HepG2 (cell line): ENCODE results near the gene ZNRF3. TPM values are rescaled to one million over a fixed set of nuclear protein-coding genes. Genes with fewer than 3 reads are reported as not detected.
A peak's percentile ranks its signal among the peaks of the same experiment; 100 is the strongest.

Source experiments
- ATRX ChIP-seq: sonication (generic); formaldehyde crosslinking; IDR thresholded peaks from 2 replicates; pipeline ENCODE4 v1.4.0; 2020; ENCODE audit warnings: missing genetic modification reagents, borderline replicate concordance
- EP300 ChIP-seq, 3 experiments: sonication (generic) in 1 of 3; formaldehyde crosslinking in 1 of 3; IDR thresholded peaks; 2 replicates each; pipeline versions ENCODE4 v1.5.1 to v1.6.1; 2011 to 2020; ENCODE audit warnings: low read depth in 2 of 3, low read length in 2 of 3, borderline replicate concordance in 1 of 3, improper control_type of control experiment in 1 of 3, mild to moderate bottlenecking in 1 of 3, missing genetic modification reagents in 1 of 3, moderate library complexity in 1 of 3
- FOXC1 ChIP-seq: sonication (generic); formaldehyde crosslinking; IDR thresholded peaks from 2 replicates; pipeline ENCODE4 v1.8.0; 2022; ENCODE audit warnings: mild to moderate bottlenecking, missing genetic modification reagents, borderline replicate concordance
- ISL2 ChIP-seq: sonication (generic); formaldehyde crosslinking; IDR thresholded peaks from 2 replicates; pipeline ENCODE4 v1.5.0; 2020; ENCODE audit warnings: missing genetic modification reagents
- KDM5A ChIP-seq: fragments of 200-600 bp; sonication (generic); IDR thresholded peaks from 2 replicates; pipeline ENCODE4 v1.7.0; 2018; ENCODE audit warnings: antibody characterized with exemption, mild to moderate bottlenecking, low read length, borderline replicate concordance
- MATR3 ChIP-seq: sonication (generic); formaldehyde crosslinking; IDR thresholded peaks from 2 replicates; pipeline ENCODE4 v1.4.0; 2020; ENCODE audit warnings: missing genetic modification reagents
- POGZ ChIP-seq: sonication (generic); formaldehyde crosslinking; IDR thresholded peaks from 2 replicates; pipeline ENCODE4 v1.4.0; 2020; ENCODE audit warnings: mild to moderate bottlenecking, missing genetic modification reagents
- SAP130 ChIP-seq: IDR thresholded peaks from 2 replicates; pipeline ENCODE4 v1.6.1; 2016; ENCODE audit warnings: low read depth
- SMAD9 ChIP-seq: sonication (generic); formaldehyde crosslinking; IDR thresholded peaks from 2 replicates; pipeline ENCODE4 v1.5.1; 2020; ENCODE audit warnings: mild to moderate bottlenecking, missing genetic modification reagents
- TCF7L2 ChIP-seq: IDR thresholded peaks from 2 replicates; pipeline ENCODE4 v1.6.1; 2011; ENCODE audit warnings: mild to moderate bottlenecking, low read depth, low read length, moderate library complexity
- ZBTB1 ChIP-seq: sonication (generic); formaldehyde crosslinking; IDR thresholded peaks from 2 replicates; pipeline ENCODE4 v1.4.0; 2020; ENCODE audit warnings: missing genetic modification reagents, borderline replicate concordance
- ZNF317 ChIP-seq: sonication (generic); formaldehyde crosslinking; IDR thresholded peaks from 2 replicates; pipeline ENCODE4 v1.5.0; 2020; ENCODE audit warnings: mild to moderate bottlenecking, missing genetic modification reagents
- ZNF639 ChIP-seq: conservative IDR thresholded peaks from 2 replicates; pipeline ENCODE4 v1.6.1; 2018; ENCODE audit warnings: missing genetic modification reagents
- ZNF713 ChIP-seq: sonication (generic); formaldehyde crosslinking; IDR thresholded peaks from 2 replicates; pipeline ENCODE4 v1.4.0; 2020; ENCODE audit warnings: mild to moderate bottlenecking, missing genetic modification reagents
- ZSCAN31 ChIP-seq: sonication (generic); formaldehyde crosslinking; IDR thresholded peaks from 2 replicates; pipeline ENCODE4 v1.5.0; 2020; ENCODE audit warnings: low read depth, mild to moderate bottlenecking, missing genetic modification reagents
- polyA plus RNA-seq, 8 experiments: library from polyadenylated mRNA; depleted of rRNA in 3 of 8; stranded (reverse) in 7 of 8; unstranded in 1 of 8; fragments of >200 nt; fragmentation: Illumina TruSeq in 4 of 8; extraction: Trizol in 4 of 8; gene quantifications; 2 replicates each; pipeline versions ENCODE4 v1.2.1 to v1.2.3, GENCODE V29; 2011 to 2016; ENCODE audit warnings: low read depth in 4 of 8, missing spikeins in 1 of 8, mixed read lengths in 1 of 8; ENCODE audit not compliant: insufficient read depth in 1 of 8
- total RNA-seq, 5 experiments: library from RNA; depleted of rRNA; stranded (reverse); fragments of >200 nt; fragmentation: Illumina TruSeq; extraction: Trizol; gene quantifications; 2 replicates each; pipeline ENCODE4 v1.2.3, GENCODE V29; 2016; ENCODE audit warnings: low read depth in 1 of 5
- TF ChIP-seq, protein P1 (sequence below): sonication (generic); formaldehyde crosslinking; IDR thresholded peaks from 2 replicates; pipeline ENCODE4 v1.4.0; 2020; ENCODE audit warnings: mild to moderate bottlenecking, missing genetic modification reagents, borderline replicate concordance
- TF ChIP-seq, protein P2 (sequence below): sonication (generic); formaldehyde crosslinking; IDR thresholded peaks from 2 replicates; pipeline ENCODE4 v1.4.0; 2020; ENCODE audit warnings: missing genetic modification reagents, borderline replicate concordance
- TF ChIP-seq, protein P3 (sequence below): IDR thresholded peaks from 2 replicates; pipeline ENCODE4 v1.6.1; 2016; ENCODE audit warnings: low read depth, control low read depth

Gene ZNRF3
- total and polyA plus RNA-seq, 2 of the 13 experiments (the other 11 are each of a cell fraction or from before 2014, with no cell fraction given): 20.3 to 36.7 TPM

GRCh38 chr22:29004647-29005371 is 121.4 kb downstream of the ZNRF3 start (continued):
- TF ChIP-seq, protein P1, sequence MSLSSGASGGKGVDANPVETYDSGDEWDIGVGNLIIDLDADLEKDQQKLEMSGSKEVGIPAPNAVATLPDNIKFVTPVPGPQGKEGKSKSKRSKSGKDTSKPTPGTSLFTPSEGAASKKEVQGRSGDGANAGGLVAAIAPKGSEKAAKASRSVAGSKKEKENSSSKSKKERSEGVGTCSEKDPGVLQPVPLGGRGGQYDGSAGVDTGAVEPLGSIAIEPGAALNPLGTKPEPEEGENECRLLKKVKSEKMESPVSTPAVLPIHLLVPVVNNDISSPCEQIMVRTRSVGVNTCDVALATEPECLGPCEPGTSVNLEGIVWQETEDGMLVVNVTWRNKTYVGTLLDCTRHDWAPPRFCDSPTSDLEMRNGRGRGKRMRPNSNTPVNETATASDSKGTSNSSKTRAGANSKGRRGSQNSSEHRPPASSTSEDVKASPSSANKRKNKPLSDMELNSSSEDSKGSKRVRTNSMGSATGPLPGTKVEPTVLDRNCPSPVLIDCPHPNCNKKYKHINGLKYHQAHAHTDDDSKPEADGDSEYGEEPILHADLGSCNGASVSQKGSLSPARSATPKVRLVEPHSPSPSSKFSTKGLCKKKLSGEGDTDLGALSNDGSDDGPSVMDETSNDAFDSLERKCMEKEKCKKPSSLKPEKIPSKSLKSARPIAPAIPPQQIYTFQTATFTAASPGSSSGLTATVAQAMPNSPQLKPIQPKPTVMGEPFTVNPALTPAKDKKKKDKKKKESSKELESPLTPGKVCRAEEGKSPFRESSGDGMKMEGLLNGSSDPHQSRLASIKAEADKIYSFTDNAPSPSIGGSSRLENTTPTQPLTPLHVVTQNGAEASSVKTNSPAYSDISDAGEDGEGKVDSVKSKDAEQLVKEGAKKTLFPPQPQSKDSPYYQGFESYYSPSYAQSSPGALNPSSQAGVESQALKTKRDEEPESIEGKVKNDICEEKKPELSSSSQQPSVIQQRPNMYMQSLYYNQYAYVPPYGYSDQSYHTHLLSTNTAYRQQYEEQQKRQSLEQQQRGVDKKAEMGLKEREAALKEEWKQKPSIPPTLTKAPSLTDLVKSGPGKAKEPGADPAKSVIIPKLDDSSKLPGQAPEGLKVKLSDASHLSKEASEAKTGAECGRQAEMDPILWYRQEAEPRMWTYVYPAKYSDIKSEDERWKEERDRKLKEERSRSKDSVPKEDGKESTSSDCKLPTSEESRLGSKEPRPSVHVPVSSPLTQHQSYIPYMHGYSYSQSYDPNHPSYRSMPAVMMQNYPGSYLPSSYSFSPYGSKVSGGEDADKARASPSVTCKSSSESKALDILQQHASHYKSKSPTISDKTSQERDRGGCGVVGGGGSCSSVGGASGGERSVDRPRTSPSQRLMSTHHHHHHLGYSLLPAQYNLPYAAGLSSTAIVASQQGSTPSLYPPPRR: peak; percentile 82; the same call in 1 of the 2 replicates
- TF ChIP-seq ZNF639 (no peak; the same call in 1 of the 2 replicates), POGZ (CRISPR knock-in tag) (0 out of 2 replicates have a peak, but pooled peaks have one; percentile 13), SMAD9 (CRISPR knock-in tag) (no peak), MATR3 (CRISPR knock-in tag) (no peak), ZNF317 (0 out of 2 replicates have a peak, but pooled peaks have one; percentile 19), ISL2 (CRISPR knock-in tag) (peak; percentile 74), KDM5A (no peak), FOXC1 (CRISPR knock-in tag) (no peak), TCF7L2 (peak; percentile 72), ZSCAN31 (CRISPR knock-in tag) (no peak), SAP130 (CRISPR knock-in tag) (peak; percentile 98), ATRX (CRISPR knock-in tag) (no peak), ZBTB1 (CRISPR knock-in tag) (no peak), EP300 (IDR thresholded peaks at IDR 0.05; ENCODE audit: low read depth in 2 of 2, low read length in 2 of 2) (peak in 1 of 2 experiments; percentile 71; a peak in 2 of 4 replicates), EP300 (CRISPR knock-in tag; IDR thresholded peaks at IDR 0.05; ENCODE audit: borderline replicate concordance) (no peak), ZNF713 (no peak)
- TF ChIP-seq, protein P2, sequence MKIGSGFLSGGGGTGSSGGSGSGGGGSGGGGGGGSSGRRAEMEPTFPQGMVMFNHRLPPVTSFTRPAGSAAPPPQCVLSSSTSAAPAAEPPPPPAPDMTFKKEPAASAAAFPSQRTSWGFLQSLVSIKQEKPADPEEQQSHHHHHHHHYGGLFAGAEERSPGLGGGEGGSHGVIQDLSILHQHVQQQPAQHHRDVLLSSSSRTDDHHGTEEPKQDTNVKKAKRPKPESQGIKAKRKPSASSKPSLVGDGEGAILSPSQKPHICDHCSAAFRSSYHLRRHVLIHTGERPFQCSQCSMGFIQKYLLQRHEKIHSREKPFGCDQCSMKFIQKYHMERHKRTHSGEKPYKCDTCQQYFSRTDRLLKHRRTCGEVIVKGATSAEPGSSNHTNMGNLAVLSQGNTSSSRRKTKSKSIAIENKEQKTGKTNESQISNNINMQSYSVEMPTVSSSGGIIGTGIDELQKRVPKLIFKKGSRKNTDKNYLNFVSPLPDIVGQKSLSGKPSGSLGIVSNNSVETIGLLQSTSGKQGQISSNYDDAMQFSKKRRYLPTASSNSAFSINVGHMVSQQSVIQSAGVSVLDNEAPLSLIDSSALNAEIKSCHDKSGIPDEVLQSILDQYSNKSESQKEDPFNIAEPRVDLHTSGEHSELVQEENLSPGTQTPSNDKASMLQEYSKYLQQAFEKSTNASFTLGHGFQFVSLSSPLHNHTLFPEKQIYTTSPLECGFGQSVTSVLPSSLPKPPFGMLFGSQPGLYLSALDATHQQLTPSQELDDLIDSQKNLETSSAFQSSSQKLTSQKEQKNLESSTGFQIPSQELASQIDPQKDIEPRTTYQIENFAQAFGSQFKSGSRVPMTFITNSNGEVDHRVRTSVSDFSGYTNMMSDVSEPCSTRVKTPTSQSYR (CRISPR knock-in tag): peak; percentile 87
- TF ChIP-seq, protein P3, sequence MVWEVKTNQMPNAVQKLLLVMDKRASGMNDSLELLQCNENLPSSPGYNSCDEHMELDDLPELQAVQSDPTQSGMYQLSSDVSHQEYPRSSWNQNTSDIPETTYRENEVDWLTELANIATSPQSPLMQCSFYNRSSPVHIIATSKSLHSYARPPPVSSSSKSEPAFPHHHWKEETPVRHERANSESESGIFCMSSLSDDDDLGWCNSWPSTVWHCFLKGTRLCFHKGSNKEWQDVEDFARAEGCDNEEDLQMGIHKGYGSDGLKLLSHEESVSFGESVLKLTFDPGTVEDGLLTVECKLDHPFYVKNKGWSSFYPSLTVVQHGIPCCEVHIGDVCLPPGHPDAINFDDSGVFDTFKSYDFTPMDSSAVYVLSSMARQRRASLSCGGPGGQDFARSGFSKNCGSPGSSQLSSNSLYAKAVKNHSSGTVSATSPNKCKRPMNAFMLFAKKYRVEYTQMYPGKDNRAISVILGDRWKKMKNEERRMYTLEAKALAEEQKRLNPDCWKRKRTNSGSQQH (CRISPR knock-in tag): peak; percentile 41; the same call in 1 of the 2 replicates
